CD4-positive, alpha-beta T cell treated with Interleukin-1 beta for 1 hour (primary cell): ENCODE data around the gene STARD7.
"Not testable (repeated sequence)": the region's sequence is repeated elsewhere in the genome, so short reads cannot be mapped to it uniquely, and the experiment has no call there.

ENCODE experiments used
- DNase-seq, 2 donors: peaks; one replicate each; pipeline ENCODE4 v3.0.0-alpha.2; 2020 to 2022

STARD7 gene, protein sequence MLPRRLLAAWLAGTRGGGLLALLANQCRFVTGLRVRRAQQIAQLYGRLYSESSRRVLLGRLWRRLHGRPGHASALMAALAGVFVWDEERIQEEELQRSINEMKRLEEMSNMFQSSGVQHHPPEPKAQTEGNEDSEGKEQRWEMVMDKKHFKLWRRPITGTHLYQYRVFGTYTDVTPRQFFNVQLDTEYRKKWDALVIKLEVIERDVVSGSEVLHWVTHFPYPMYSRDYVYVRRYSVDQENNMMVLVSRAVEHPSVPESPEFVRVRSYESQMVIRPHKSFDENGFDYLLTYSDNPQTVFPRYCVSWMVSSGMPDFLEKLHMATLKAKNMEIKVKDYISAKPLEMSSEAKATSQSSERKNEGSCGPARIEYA

GRCh38 chr2:96208143-96209010 is at the start of gene STARD7:
Gene STARD7, minus strand, starts transcription at chr2:96208827. Its CDS starts 393 bp downstream, at chr2:96208434.
- DNase-seq: peak; percentile 95 to 96

DNA sequence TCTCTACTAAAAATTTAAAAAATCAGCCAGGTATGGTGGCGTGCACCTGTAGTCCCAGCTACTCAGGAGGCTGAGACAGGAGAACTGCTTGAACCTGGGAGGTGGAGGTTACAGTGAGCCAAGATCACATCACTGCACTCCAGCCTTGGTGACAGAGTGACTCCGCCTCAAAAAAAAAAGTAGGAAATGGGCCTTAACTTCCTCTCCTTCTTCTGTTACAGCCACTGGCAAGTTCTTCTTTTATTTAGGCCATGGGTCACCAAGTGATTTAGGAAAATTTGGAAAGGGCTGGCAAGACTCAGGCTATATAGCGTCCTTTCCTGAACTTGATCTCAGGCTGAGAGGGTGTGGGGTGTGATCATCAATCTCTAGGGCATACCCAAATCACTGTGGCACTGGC is 49.1 kb upstream of the STARD7 start:
- DNase-seq: not testable (repeated sequence)

DNA sequence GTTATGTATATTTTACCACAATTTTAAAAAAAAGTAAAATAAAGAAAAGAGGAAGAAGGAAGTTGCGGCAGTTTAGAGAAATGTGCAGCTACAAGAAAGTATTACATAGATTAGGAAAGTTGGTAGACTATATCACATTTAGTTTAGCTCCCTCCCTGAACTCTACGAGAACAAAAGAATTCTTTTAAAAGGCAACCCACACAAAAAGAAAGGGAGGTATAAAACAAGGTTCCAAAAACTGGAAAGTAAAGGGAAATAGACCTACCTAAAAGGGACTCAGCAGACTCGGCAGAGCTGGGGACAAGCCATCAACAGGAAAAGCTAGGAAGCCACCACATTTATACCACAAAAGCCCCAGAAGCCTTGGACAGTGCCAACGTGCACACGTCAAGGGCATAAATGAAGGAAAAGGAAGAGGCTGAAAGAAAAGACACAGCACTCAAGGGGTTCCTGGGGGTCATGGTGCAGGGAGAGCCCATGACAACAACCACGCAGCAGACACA is 48.0 kb upstream of the STARD7 start:
- no peak for DNase-seq

- DNase-seq: no peak
Measured at GRCh38 chr2:96254571-96254970, 45.9 kb upstream of the STARD7 start.

GRCh38 chr2:96253006-96253405 is 44.4 kb upstream of the STARD7 start:
- DNase-seq: no peak

GRCh38 chr2:96252526-96252925 is 43.9 kb upstream of the STARD7 start:
- no peak for DNase-seq

DNA sequence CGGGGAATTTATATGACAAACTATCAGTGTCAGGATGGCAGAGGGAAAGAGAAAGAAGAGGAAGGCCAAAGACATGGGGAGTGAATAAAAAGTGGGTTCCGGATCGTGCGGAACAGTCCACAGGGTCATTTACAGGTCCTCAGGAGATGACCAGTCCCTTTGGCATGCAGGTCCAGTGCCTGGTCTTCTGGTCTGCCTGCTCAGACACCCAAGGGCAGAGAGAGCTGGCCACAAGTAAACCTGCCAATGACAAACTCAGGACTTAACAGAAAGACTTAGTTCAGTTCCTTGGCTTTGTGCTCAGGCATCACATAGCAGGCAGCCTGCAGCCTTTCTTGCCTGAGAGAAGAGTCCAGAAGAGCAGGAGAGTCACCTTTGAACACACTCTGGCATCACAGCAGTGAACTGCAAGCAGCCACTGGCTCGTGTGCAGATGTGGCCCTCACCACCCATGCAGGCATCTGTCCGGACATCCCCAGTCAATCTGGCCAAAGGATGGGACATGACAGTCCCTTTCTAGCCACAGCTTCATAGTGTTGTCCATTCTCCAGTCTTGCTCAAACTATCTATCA is 43.2 kb upstream of the STARD7 start:
- DNase-seq: no peak

DNA sequence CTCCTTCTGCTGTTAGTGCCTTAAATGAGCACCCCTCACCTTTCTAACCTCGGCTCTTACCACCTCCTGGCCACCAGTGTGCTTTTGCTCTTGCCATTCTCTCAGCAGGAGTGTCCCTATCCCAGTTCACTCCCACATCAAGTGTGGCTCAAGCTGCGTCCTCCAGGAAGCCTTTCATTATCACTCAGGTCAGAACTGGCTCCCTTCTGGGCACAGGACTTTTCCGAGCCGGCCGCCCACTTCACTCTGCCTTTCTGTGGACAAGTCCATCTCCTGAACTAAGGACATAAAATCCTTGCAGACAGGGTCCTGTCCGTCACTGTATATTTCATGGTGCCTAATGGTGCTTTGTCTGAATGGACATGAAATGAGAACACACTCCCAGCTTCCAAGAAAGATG is 41.6 kb upstream of the STARD7 start:
- no peak for DNase-seq

- DNase-seq: no peak
Measured at GRCh38 chr2:96249654-96250053, 41.0 kb upstream of the STARD7 start.

- DNase-seq: no peak
Measured at GRCh38 chr2:96248624-96249023, 40.0 kb upstream of the STARD7 start.

GRCh38 chr2:96247896-96248295 is 39.3 kb upstream of the STARD7 start:
- DNase-seq: no peak

GRCh38 chr2:96247009-96247408 is 38.4 kb upstream of the STARD7 start:
- no peak for DNase-seq

DNA sequence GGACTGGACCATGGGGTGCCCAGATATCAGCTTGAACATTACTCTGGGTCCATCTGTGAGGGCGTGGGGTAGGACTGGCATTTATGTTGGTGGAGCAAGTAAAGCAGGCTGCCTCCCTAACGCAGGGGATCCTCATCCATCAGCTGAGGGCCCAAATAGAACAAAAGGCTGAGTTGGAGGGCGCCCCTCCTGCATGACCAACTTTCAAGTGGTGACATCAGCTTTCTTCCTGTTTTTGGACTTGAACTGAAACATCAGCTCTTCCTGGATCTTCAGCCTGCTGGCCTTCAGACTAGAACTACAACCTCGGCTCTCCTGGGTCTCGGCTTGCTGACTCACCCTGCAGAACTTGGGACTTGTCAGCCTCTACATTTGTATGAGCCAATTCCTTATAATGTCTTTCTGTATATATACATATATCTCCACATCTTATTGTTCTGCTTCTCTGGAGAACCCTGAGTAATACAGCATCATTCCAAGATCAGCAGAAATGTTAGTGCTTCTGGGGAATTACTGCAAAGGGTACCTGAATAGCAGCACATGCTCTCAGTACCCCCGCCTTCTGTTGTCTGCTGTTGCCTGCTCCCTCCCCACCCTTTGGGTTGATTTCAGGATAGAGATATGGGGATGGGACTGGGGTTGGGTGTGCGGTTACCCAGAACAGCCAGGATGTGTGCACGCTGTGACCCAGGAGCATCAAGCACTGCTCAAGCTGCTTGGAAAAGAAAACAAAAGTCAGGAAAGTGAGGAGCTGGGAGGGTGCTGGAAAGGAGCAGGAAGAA is 37.2 kb upstream of the STARD7 start:
- DNase-seq: peak in 1 of 2 donors; percentile 70

GRCh38 chr2:96243843-96244242 is 35.2 kb upstream of the STARD7 start:
- no peak for DNase-seq

- peak; percentile 72 to 77 for DNase-seq
Measured at GRCh38 chr2:96241900-96242611, 33.4 kb upstream of the STARD7 start.

GRCh38 chr2:96241227-96241626 is 32.6 kb upstream of the STARD7 start:
- no peak for DNase-seq

DNA sequence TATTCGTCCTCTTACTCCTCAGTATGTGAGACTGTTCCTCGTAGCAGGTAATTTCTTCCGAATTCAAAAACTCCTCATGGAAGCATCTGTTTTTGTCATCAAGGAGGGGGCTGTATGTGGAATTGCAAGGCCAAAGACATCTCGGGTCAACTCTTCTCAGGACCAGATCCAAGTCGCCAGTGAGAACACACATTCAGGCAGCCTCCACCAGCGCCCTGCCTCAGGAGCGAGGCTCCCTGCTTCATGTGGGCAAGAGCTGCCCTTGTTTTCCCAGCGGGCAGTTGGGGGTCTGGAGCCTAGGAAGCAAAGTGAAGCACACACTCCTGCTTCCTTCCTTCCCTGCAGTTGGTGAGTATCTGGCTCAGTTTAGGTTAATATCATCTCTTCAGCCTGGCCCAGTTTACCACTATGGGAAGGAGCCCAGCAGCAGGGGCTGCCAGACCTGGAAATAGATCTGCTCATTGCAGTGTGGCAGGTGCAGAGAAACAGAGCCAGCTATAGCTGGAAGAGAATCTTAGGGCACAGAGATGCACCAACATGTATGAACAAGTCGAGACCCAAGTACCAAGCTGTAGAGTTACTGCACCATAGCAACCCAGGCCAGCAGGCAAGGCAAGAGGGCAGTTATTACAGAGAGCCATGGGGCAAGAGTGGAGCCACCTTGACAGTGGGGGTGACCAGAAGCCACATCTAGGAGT is 31.9 kb upstream of the STARD7 start:
- DNase-seq: no peak

- DNase-seq: no peak
Measured at GRCh38 chr2:96239745-96240264, 31.2 kb upstream of the STARD7 start.

DNA sequence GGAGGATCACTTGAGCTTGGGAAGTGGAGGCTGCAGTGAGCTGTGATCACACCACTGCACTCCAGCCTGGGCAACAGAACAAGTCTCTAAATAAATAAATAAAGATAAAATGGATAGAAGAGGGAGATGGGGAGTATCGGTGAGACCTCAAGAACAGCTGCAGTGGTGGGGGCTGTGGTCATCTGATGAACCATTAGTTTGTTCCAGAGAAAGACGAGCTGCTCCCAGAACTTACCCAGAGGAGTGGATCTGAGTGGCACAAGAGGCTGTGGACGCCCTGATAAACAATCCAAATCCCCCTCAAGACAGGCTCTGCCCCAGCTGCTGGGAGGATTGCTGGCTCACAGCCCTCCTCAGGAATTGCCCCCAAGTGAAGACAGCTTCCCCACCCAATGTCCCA is 30.5 kb upstream of the STARD7 start:
- DNase-seq: no peak

DNA sequence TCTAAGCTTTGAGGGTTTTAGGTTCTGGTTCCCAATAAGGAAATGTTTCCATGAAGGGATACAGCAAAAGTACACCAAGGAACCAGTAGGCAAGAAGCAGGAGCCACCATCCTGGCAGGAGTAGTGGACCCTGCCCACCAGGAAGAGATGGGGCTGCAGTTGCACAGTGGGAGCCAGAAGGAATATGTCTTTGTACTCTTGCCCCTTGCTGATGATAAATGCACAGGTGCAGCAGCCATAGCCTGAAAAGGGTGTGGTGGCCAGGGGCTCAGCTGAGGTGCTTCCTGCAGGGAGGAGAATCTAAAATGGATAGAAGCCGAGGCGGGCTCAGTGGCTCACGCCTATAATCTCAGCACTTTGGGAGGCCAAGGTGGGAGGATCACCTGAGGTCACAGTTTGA is 29.6 kb upstream of the STARD7 start:
- no peak for DNase-seq

GRCh38 chr2:96236882-96237281 is 28.3 kb upstream of the STARD7 start:
- DNase-seq: no peak
